Measurements from ENCODE around the gene TTC21A.

- TF ChIP-seq CTCF (IDR thresholded peaks at IDR 0.05; ENCODE audit: insufficient read depth, low read depth, low read length), result no peak
- no peak for TF ChIP-seq EZH2 (IDR thresholded peaks at IDR 0.05; ENCODE audit: insufficient read depth, low read length)
These were observed 62.2 kb downstream of the TTC21A start for GRCh38 chr3:39169712-39170111.

All from astrocyte (in vitro differentiated cells and primary cell).